Epithelial cell of esophagus (primary cell): ENCODE results near the gene ZNF541.

Experiments
- DNase-seq: peaks from one replicate; pipeline ENCODE4 v3.0.0; 2010; ENCODE audit warnings: low read depth
- H3K4me3 ChIP-seq: 2 replicates; pipeline ENCODE4 v1.5.1; 2011; ENCODE audit warnings: mild to moderate bottlenecking, low read length, control low read depth
- TF ChIP-seq, protein P1 (sequence below): IDR thresholded peaks from 2 replicates; pipeline ENCODE4 v1.5.1; 2011; ENCODE audit warnings: low read depth, mild to moderate bottlenecking, low read length, control low read depth, inconsistent platforms; ENCODE audit not compliant: insufficient read depth; ENCODE audit errors: missing control alignments

Gene ZNF541

DNA sequence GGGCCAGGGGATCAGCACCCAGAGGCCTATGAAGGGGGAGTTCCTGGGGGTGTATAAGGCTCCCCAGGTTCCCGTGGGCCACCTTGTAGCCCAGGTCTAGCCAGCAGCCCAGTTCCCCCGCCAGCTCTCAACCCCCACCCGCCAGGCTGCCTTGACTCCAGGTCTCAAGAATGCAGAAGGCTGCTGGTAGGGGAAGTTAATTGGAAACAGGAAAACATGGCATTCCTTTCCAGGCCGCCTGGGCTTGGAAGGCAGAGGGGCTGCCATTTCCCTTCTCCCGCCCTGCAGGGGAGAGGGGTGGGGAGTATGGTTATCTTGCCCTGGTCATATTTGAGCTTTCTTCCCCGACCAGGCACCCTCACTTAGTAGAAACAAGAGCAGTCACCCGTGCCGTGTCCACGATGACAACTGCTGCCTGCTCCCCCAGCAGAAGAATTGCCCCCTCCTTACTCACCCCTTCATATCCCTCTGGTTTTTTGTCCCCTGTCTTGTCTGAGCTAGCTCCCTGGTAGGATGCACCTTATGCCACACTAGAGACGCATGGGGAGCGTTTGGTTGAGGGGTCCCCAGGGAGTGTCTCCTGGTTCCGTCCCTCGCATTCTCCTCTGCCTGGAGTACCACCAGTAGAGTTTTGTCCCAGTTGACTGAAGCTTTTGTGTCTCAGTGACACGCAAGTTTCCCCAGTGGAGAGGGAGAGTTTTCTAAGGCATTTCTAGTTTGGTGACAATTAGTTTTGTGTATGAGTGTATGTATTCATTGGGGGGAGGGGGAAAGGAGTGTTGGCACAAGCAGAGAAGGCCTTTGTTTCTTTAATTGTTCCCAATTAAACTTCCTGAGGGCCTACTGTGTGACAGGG is 40.4 kb upstream of the ZNF541 start:
- DNase-seq: no peak
- H3K4me3 ChIP-seq: no peak overlapping the region
- TF ChIP-seq, protein P1, sequence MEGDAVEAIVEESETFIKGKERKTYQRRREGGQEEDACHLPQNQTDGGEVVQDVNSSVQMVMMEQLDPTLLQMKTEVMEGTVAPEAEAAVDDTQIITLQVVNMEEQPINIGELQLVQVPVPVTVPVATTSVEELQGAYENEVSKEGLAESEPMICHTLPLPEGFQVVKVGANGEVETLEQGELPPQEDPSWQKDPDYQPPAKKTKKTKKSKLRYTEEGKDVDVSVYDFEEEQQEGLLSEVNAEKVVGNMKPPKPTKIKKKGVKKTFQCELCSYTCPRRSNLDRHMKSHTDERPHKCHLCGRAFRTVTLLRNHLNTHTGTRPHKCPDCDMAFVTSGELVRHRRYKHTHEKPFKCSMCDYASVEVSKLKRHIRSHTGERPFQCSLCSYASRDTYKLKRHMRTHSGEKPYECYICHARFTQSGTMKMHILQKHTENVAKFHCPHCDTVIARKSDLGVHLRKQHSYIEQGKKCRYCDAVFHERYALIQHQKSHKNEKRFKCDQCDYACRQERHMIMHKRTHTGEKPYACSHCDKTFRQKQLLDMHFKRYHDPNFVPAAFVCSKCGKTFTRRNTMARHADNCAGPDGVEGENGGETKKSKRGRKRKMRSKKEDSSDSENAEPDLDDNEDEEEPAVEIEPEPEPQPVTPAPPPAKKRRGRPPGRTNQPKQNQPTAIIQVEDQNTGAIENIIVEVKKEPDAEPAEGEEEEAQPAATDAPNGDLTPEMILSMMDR: no peak

DNA sequence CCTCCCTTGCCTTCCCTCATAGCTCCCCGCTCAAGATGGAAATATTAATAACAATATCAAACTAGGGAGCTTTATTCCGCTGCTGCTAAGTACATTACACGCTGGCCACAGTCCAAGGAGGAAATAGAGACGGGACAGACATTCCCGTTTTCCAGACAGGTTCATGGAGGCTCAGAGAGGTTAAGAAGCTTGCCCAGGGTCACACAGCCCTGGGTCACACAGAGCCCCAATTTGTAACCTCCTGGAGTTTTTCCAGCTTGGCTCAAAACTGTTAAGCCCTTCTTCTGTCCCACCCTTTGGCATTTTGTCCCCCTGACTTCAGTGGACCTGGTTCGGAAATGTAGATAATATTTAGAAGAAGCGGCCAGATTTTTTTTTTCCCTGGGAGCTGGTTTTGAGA is 38.0 kb upstream of the ZNF541 start:
- TF ChIP-seq, protein P1: no peak
- H3K4me3 ChIP-seq: peak overlapping the region; percentile 81
- no peak for DNase-seq

DNA sequence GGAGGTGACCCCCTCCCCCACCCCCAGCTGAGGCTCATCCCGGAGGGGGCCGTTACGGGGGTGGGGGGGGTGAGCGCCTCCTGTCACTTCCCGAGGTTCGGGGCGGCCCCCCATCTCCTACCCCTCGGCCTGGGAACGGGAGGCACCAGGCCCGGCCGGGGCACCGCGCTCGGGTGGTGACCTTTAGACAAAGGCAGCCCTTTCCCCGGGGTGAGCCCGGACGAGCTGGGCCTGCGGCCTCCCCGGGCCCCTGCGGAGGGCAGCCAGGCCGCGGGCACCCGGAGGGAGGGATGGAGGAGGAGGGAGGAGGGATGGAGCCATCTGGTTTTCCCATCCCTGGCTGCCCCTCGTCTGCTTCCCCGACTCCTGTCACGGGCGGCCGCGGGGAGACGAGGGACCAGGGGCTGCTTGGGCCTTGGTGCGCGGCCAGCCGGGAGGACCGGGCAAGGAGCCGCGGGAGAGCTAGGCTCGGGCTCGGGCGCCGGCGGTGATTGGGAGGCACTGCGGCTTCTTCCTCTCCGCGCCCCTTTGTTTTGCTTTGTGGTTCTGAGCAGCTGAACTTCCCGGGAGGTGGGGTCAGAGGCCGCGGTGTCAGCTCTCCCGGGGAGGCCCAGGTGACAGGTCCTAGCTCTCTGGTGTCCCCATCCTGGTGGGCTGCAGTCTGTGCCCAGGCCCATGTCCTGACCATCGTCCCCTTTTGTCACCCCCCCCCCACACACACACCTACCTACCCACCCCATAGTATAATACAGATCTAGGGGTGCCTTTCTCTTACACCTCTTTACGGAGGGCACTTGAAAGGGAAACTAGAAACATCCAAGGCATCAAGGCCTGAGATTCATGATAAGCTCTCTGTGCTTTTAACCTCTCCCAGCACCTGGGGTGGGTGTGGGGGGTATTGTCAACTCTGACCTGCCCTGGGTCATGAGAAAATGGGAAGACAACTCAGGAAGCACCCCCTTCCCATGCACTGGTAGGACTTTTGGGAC is 37.3 kb upstream of the ZNF541 start:
- TF ChIP-seq, protein P1: no peak
- DNase-seq: peak; percentile 40
- H3K4me3 ChIP-seq: peak overlapping the region; percentile 81

DNA sequence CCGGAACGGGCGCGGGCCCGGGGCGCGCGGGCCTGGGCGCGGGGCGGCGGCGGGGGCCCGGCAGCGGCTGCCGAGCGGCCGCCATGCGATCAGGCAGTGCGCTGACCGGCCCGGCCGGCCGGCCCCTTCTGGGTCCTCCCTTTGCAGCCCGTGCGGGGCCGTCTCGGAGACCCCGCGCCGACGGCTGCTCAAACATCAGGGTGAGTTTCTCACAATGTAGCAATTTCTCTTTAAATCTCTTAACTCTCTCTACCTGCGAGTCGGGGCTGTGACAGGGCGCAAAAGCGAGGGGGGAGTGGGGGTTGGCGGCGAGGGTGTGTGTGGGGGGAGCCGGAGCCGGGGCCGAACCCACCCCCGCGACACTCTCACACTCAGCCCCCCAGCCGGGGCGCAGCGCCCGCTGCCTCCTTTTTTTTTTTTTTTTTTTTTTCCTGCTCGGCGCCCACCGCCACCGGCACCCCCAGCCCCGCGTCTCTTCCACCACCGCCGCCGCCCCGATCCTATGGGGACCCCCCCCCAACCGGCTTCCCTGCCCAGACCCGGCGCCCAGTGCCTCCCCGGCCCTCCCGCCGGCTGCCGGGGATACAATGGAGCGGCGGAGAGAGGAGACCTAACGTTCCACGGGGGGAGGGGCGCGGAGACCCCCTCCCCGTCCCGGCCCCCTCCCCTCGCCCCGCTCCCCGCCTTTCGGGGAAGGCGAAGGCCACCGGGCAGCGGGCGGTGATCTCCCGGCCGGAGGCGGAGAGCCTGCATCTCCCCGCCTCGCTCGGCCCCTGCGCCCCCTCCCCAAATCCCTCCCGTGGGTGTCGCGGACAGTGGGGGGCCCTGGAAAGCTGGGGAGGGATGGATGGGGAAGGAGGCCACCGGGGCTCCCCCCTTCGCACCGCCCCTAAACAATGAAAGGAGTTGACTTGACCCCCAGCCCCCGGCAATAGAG is 36.3 kb upstream of the ZNF541 start, which contains the start of gene BICRA:
TSS of gene BICRA (plus strand) at position 166 of the 937 bp plus-strand sequence. CDS start 64,441 bp downstream, outside the sequence.
- TF ChIP-seq, protein P1: no peak
- DNase-seq: peak; percentile 83
- H3K4me3 ChIP-seq: peak within 1 kb of the TSS; percentile 81

DNA sequence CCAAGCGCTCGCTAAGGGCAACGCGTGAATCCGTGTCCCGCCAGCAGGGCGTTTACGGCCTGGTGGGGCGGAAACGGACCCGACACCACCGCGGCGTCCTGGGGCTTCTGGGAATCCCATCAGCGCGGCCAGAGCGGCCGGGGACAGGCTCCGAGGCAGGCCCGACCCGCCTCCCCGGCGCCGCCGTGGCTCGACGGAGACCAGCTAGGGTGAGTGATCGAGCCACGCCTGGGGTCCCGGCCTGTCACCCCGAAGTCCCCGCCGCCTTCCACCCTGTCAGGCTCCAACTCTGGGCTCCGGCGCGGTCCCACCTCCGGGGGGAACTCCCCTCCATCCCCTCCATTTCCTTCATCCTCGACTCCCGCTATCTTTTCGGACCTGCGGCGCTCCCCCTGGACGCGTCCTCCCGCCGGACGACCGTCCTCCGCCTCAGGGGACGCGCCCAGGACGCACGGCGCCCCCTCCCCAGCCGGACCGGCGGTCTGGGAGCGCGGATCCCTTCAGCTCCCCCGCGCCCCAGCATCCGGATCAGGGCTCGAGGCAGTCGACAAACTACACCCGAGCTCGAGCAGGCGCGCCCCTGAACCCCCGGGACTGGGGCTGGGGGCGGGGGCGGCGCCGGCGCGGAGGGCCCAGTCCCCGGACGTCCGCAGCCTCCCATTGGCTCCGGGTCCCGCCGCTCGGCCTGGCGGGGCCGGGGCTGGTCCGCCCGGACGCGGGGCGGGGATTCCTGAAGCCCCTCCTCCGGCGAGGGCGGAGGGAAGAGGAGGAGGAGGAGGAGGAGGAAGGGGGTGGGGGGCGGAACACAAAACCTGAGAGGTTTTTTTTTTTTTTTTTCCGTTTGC is 35.3 kb upstream of the ZNF541 start:
- peak overlapping the region; percentile 81 for H3K4me3 ChIP-seq
- peak; percentile 95 for DNase-seq
- TF ChIP-seq, protein P1: peak; percentile 31
